Stimulated activated effector memory CD8-positive, alpha-beta T cell treated with anti-CD3 and anti-CD28 coated beads, Interleukin-12 subunit alpha, Interleukin-12 subunit beta, amount 100 ng/mL, for 72 hours (primary cell): Measurements from ENCODE around the gene APC.

Experiments used
- ATAC-seq: fragments of 150-1000 bp; cut with Tn5 transposase; 2 replicates; pipeline ENCODE4 v1.10.0; 2021
- DNase-seq, 2 donors: peaks; one replicate each; pipeline ENCODE4 v3.0.0; 2021 to 2022; ENCODE audit warnings: low spot score in 2 of 2
- H3K27ac Mint-ChIP-seq: one replicate; pipeline ENCODE4 v1.8.0; 2022; ENCODE audit warnings: mild to moderate bottlenecking, mixed read lengths
- H3K36me3 Mint-ChIP-seq: one replicate; pipeline ENCODE4 v1.8.0; 2022; ENCODE audit warnings: mild to moderate bottlenecking, mixed read lengths
- H3K4me1 Mint-ChIP-seq: one replicate; pipeline ENCODE4 v1.8.0; 2022; ENCODE audit warnings: mixed read lengths
- H3K4me3 Mint-ChIP-seq: one replicate; pipeline ENCODE4 v1.8.0; 2022; ENCODE audit warnings: mild to moderate bottlenecking, mixed read lengths
- H3K9me3 Mint-ChIP-seq: one replicate; pipeline ENCODE4 v1.8.0; 2022; ENCODE audit warnings: mixed read lengths

The APC gene

DNA sequence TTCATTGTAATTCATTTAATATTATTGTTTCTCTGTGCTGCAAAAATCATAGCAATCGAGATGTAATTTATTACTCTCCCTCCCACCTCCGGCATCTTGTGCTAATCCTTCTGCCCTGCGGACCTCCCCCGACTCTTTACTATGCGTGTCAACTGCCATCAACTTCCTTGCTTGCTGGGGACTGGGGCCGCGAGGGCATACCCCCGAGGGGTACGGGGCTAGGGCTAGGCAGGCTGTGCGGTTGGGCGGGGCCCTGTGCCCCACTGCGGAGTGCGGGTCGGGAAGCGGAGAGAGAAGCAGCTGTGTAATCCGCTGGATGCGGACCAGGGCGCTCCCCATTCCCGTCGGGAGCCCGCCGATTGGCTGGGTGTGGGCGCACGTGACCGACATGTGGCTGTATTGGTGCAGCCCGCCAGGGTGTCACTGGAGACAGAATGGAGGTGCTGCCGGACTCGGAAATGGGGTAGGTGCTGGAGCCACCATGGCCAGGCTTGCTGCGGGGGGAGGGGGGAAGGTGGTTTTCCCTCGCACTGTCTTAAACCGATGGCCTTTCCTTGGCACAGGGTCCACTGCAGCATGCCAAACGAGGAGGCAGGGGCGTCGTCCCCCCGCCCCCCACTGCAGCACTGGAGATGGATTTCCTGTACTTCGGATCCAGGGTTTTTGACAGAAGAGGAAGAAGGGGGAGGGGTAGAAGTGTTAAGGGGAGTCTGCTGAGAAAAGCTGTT, at the start of gene APC:
Gene APC (plus strand): TSS at position 423 of the 728 bp plus-strand sequence. CDS start 17,006 bp downstream, outside the sequence.
- Mint-ChIP-seq H3K36me3 (peaks cover 11% of the 10 kb centered on the region), H3K27ac (peak within 1 kb of the TSS; percentile 91), H3K4me1 (peaks cover 22% of the 10 kb centered on the region), H3K9me3 (no peaks in the 10 kb centered on the region), H3K4me3 (peak within 1 kb of the TSS; percentile 97)
- ATAC-seq (peak; percentile 99), DNase-seq (peak; percentile 66 to 91)

DNA sequence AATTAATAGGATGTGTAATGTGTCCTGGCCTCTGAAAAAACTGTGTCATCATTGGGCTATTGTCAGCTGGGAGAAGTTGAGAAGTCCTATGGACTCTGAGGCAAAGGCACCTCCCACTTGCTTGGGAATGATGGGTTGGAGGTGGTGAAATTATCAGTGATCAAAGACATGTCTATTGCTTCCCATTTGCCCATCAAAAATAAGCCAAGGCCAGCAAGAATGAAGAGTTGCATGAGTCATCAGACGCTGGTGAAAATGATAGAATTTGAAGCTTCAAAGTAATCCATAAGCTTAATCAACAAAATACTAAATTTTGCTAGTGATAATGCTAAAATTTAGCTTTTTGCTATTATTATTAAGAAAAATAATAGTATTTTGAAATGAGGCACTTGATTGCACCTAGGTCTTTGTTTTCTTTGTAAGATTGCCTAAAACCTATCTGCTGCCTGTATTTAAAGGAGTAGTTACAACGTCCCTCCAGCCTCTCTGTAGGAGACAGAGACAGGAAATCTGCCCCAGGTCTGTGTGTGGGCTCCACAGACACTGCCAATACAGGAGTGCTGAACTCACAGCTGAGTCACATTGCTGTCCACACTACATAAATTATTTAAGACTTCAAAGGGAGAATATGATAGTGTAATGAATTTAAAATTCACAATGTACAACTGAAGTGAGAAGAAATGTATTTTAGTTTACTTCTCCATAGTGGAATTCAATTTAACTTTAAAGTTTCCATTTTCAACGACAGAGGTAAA, 48.4 kb upstream of the APC start:
- H3K27ac Mint-ChIP-seq = no peak overlapping the region
- H3K4me3 Mint-ChIP-seq = no peak overlapping the region
- no peaks in the 10 kb centered on the region for H3K36me3 Mint-ChIP-seq
- DNase-seq = no peak
- no peak for ATAC-seq
- H3K4me1 Mint-ChIP-seq = no peaks in the 10 kb centered on the region
- no peaks in the 10 kb centered on the region for H3K9me3 Mint-ChIP-seq

- no peaks in the 10 kb centered on the region for H3K9me3 Mint-ChIP-seq
- DNase-seq = no peak
- no peaks in the 10 kb centered on the region for H3K4me1 Mint-ChIP-seq
- no peak for ATAC-seq
- no peak overlapping the region for H3K4me3 Mint-ChIP-seq
- H3K36me3 Mint-ChIP-seq = no peaks in the 10 kb centered on the region
- no peak overlapping the region for H3K27ac Mint-ChIP-seq
These were observed 46.9 kb upstream of the APC start for GRCh38 chr5:112690605-112691338.

DNA sequence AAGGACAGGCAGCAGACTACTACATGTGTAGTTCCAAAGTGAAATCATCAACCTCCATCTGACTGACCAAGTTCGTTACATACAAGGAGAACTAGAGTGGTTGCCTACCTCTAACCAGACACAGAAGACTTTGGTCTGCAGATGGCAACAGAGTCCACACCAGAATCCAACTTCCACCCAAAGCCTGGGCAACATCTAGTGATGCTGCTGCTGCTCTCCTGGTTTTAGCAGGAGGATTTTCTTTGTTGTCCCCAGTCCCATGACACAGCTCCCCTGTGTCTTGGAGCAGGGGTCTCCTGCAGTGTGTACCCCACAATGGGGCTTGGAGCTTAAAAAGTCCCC, 46.4 kb upstream of the APC start:
- no peak overlapping the region for H3K27ac Mint-ChIP-seq
- DNase-seq (no peak), ATAC-seq (peak; percentile 8)
- H3K4me1 Mint-ChIP-seq = no peaks in the 10 kb centered on the region
- no peaks in the 10 kb centered on the region for H3K36me3 Mint-ChIP-seq
- no peak overlapping the region for H3K4me3 Mint-ChIP-seq
- no peaks in the 10 kb centered on the region for H3K9me3 Mint-ChIP-seq

DNA sequence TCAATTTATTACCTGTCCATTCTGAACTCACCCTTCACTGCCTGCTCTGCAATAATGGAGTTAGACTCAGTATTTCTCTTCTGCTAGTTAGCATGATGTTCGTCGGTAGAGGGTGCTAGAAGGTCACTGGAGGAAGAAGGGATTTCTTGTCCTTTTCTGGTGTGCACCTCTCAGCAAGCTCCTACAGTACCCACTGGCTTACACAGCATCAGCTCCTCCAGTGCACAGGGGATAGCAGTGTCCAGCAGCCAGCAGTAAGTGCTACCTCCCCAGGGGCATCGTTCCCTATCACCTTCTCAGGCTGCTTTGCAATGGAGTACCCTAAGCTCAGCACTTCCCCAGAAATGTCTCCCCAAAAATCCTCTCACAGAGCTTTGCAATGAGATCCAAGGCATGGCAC, 45.9 kb upstream of the APC start:
- H3K36me3 Mint-ChIP-seq = no peaks in the 10 kb centered on the region
- H3K4me3 Mint-ChIP-seq = no peak overlapping the region
- no peak for DNase-seq
- no peaks in the 10 kb centered on the region for H3K9me3 Mint-ChIP-seq
- H3K27ac Mint-ChIP-seq = no peak overlapping the region
- ATAC-seq = peak; percentile 63
- H3K4me1 Mint-ChIP-seq = no peaks in the 10 kb centered on the region

- no peaks in the 10 kb centered on the region for H3K4me1 Mint-ChIP-seq
- H3K4me3 Mint-ChIP-seq = no peak overlapping the region
- DNase-seq = no peak
- H3K27ac Mint-ChIP-seq = no peak overlapping the region
- no peak for ATAC-seq
- H3K9me3 Mint-ChIP-seq = no peaks in the 10 kb centered on the region
- H3K36me3 Mint-ChIP-seq = no peaks in the 10 kb centered on the region
These were observed 45.2 kb upstream of the APC start for GRCh38 chr5:112692472-112692871.

DNA sequence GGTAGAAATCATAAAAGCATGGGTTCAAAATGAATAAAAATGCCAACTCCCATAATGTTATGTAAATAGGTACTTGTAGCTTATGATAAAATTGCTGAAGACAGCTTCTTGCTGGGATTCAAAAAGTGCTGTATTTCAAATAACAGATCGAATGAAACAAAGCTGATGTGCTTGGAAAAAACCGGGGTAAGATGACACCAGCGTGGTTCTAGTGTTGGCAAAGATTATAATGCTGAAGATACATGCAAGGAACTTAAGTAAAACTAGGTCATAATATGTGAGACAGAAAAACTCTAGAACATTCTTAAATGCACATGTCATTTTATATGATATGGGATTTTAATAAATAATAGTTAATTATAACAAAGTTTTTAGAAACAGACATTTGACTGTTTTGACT, 44.4 kb upstream of the APC start:
- DNase-seq (no peak), ATAC-seq (no peak)
- H3K27ac Mint-ChIP-seq = no peak overlapping the region
- H3K4me1 Mint-ChIP-seq = no peaks in the 10 kb centered on the region
- H3K9me3 Mint-ChIP-seq = no peaks in the 10 kb centered on the region
- no peaks in the 10 kb centered on the region for H3K36me3 Mint-ChIP-seq
- H3K4me3 Mint-ChIP-seq = no peak overlapping the region

- H3K36me3 Mint-ChIP-seq = no peaks in the 10 kb centered on the region
- no peaks in the 10 kb centered on the region for H3K4me1 Mint-ChIP-seq
- H3K4me3 Mint-ChIP-seq = no peak overlapping the region
- no peak for DNase-seq
- ATAC-seq = no peak
- H3K9me3 Mint-ChIP-seq = no peaks in the 10 kb centered on the region
- no peak overlapping the region for H3K27ac Mint-ChIP-seq
These were observed 42.6 kb upstream of the APC start for GRCh38 chr5:112694853-112695709.

DNA sequence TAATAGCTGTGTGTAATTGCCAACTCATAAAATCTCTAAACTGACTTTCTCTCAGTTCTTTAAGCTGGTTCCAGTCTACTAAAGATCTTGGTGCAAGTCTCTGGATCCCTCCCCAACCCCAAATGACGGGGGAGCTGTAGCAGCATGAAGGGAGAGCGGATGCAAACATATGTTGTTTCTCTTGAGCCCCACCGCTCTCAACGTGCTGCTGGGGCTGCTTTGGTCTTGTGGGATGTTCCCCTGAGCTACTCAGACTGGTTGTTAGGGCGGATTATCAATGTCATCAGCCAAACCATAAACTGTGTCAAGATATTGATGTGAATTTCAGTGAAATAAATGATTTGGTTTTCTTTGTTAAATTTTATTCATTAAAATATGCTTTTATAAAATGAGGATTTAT, 40.9 kb upstream of the APC start:
- Mint-ChIP-seq H3K4me3 (no peak overlapping the region), H3K4me1 (no peaks in the 10 kb centered on the region), H3K27ac (no peak overlapping the region), H3K36me3 (no peaks in the 10 kb centered on the region), H3K9me3 (no peaks in the 10 kb centered on the region)
- DNase-seq = no peak
- ATAC-seq = no peak

DNA sequence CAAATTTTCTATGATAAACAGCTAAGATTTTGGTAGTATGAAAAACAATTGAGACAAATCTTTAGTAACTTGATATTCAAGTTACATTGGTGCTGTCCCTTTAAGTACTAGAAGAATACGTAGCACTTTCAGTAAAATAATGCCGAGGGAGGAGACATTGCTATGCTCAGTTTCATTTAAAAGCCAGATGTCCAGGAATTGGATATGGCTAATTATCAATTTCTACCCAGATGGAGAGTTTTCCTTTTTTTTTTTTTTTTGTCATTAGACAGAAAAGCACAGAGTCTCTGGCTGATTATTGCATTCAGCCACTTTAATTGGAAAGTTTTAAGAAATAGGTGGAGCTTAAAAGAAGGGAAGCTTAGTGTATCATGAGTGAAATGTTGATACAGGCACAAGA, 40.4 kb upstream of the APC start:
- no peaks in the 10 kb centered on the region for H3K4me1 Mint-ChIP-seq
- H3K9me3 Mint-ChIP-seq = no peaks in the 10 kb centered on the region
- no peak for DNase-seq

GRCh38 chr5:112697833-112698232, 39.9 kb upstream of the APC start:
- no peak overlapping the region for H3K27ac Mint-ChIP-seq
- DNase-seq = no peak
- no peaks in the 10 kb centered on the region for H3K36me3 Mint-ChIP-seq
- H3K4me1 Mint-ChIP-seq = no peaks in the 10 kb centered on the region
- no peaks in the 10 kb centered on the region for H3K9me3 Mint-ChIP-seq
- H3K4me3 Mint-ChIP-seq = no peak overlapping the region
- no peak for ATAC-seq

More for the DNA sequence above, 40.4 kb upstream of the APC start:
- ATAC-seq = no peak
- no peaks in the 10 kb centered on the region for H3K36me3 Mint-ChIP-seq
- no peak overlapping the region for H3K27ac Mint-ChIP-seq
- H3K4me3 Mint-ChIP-seq = no peak overlapping the region

DNA sequence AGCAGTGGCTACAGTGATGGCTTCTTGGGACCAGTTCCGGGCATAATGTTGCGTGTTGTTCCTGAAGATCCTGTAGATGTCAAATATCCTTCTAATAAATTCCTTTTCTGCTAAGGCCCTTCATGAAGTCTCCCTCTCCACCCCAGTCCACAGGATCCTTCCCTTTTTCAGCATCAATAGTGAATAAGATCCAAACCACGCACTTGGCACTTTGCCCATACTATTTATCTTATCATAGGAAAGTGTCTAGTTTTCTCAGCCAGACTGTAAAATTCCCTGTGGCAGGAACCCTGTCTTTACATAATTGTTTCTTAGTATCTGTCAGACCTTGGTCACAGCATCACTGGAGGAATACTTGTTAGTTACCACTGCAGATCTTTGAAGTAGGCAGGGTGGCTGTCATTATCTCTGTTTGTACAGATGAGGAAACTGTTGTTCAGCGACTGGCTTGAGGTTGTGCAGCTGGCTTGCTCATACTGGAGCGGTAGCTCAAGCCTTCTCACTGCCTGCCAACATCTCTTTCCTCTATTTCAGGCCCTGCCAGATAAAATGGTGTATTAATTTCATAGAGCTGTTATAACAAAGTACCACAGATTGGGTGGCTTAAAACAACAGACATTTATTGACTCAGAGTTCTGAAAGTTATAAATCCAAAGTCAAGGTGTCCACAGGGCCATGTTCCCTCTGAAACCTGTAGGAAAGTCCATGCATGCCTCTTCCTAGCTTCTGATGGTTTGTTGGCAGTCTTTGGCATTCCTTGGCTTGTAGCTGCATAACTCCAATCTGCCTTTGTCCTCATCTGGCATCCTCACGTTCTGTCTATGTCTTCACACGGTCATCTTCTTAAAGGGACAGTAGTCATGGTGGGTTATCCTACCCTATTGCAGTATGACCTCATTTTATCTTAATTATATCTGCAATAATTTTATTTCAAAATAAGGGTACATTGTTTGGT, 33.5 kb upstream of the APC start:
- H3K27ac Mint-ChIP-seq = no peak overlapping the region
- ATAC-seq = no peak
- H3K4me1 Mint-ChIP-seq = peaks cover 23% of the 10 kb centered on the region
- DNase-seq = no peak
- peaks cover 17% of the 10 kb centered on the region for H3K36me3 Mint-ChIP-seq
- H3K9me3 Mint-ChIP-seq = no peaks in the 10 kb centered on the region
- H3K4me3 Mint-ChIP-seq = no peak overlapping the region

DNA sequence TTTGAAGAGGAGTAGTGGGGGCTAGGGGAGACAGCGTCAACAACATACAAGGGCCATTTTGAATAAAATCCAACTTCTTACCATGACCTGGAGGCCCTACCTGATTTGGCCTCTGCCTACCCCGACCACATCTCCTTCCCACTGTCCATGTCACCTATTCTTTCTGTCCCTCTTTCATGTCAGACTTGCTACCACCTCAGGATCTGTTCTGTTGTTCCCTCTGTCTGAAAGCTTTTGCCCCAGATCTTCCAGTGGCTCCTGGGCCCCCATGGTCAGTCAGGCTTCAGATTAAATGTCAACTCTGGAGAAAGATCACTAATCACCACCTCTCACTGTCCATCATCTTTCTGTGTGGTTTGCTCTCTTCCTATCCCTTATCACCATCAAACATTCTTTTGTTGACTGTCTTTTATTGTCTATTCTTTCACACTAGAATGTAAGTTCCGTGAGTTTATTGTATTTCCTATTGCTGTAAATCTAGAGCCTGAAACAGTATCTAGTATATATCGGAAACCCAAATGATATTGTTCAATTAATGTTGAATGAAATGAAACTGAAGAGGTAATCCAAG, 31.2 kb upstream of the APC start:
- Mint-ChIP-seq H3K36me3 (peaks cover 17% of the 10 kb centered on the region), H3K9me3 (no peaks in the 10 kb centered on the region), H3K4me3 (peak overlapping the region; percentile 94), H3K27ac (peak overlapping the region; percentile 95), H3K4me1 (peaks cover 36% of the 10 kb centered on the region)
- no peak for DNase-seq
- ATAC-seq = no peak
